K562 (cell line): ENCODE results near the gene R3HDM2. TPM values are rescaled to one million over a fixed set of nuclear protein-coding genes. Genes with fewer than 3 reads are reported as not detected.
A peak's percentile ranks its signal among the peaks of the same experiment; 100 is the strongest.

ENCODE experiments used
- BCOR ChIP-seq: fragments of 450-650 bp; IDR thresholded peaks from 2 replicates; pipeline ENCODE4 v1.6.1; 2016
- SMARCA5 ChIP-seq: fragments of 450-650 bp; IDR thresholded peaks from 2 replicates; pipeline ENCODE4 v1.6.1; 2016
- SRSF7 ChIP-seq: fragments of 200-400 bp; formaldehyde crosslinking; optimal IDR thresholded peaks from 2 replicates; pipeline ENCODE3; 2017; ENCODE audit warnings: mild to moderate bottlenecking, low read depth, low read length
- ZFP30 ChIP-seq: fragments of 250-450 bp; sonication (Bioruptor Pico); IDR thresholded peaks from 2 replicates; pipeline ENCODE4 v1.8.0; 2022; ENCODE audit warnings: moderate library complexity, mild to moderate bottlenecking, inconsistent platforms, borderline replicate concordance
- polyA plus RNA-seq, 8 experiments: library from polyadenylated mRNA; depleted of rRNA in 4 of 8; stranded (reverse) in 5 of 8; unstranded in 3 of 8; fragments of >200 nt; fragmentation: Nextera tagmentation in 2 of 8; fragmentation: Illumina TruSeq in 1 of 8; extraction: Ambion mirVana in 2 of 8; extraction: Trizol in 1 of 8; gene quantifications; 2 replicates each; pipeline versions ENCODE4 v1.2.1 to v1.2.3, GENCODE V29; 2011 to 2014; ENCODE audit warnings: inconsistent platforms in 1 of 8, missing spikeins in 1 of 8
- total RNA-seq, 7 experiments: library from RNA; depleted of rRNA in 6 of 7; stranded (reverse); fragments of >200 nt in 6 of 7; fragmentation: Illumina TruSeq in 2 of 7; extraction: Trizol in 2 of 7; gene quantifications; 2 replicates each; pipeline versions ENCODE4 v1.2.1 to v1.2.3, GENCODE V29; 2011 to 2021; ENCODE audit warnings: low replicate concordance in 1 of 7
- TF ChIP-seq, protein P1 (sequence below): fragments of 450-650 bp; IDR thresholded peaks from 2 replicates; pipeline ENCODE4 v1.6.1; 2017; ENCODE audit warnings: antibody characterized with exemption, mild to moderate bottlenecking
- TF ChIP-seq, protein P2 (sequence below): fragments of 450-650 bp; formaldehyde crosslinking; IDR thresholded peaks from 2 replicates; pipeline ENCODE4 v1.4.0; 2022; ENCODE audit warnings: missing genetic modification characterization
- TF ChIP-seq, protein P3 (sequence below): fragments of 250-450 bp; sonication (Bioruptor Pico); IDR thresholded peaks from 2 replicates; pipeline ENCODE4 v1.4.0; 2020; ENCODE audit warnings: mild to moderate bottlenecking, moderate library complexity
- TF ChIP-seq, protein P4 (sequence below), 2 experiments: fragments of 450-650 bp; formaldehyde crosslinking in 1 of 2; IDR thresholded peaks; 2 replicates each; pipeline versions ENCODE4 v1.4.0 to v1.6.1; 2014 to 2020; ENCODE audit warnings: mild to moderate bottlenecking in 2 of 2, borderline replicate concordance in 1 of 2, low read depth in 1 of 2

R3HDM2 gene
- total and polyA plus RNA-seq, 9 of the 15 experiments (the other 6 are each of a cell fraction or from before 2014, with no cell fraction given) = 3.3 to 18.8 (median 9.0) TPM

DNA sequence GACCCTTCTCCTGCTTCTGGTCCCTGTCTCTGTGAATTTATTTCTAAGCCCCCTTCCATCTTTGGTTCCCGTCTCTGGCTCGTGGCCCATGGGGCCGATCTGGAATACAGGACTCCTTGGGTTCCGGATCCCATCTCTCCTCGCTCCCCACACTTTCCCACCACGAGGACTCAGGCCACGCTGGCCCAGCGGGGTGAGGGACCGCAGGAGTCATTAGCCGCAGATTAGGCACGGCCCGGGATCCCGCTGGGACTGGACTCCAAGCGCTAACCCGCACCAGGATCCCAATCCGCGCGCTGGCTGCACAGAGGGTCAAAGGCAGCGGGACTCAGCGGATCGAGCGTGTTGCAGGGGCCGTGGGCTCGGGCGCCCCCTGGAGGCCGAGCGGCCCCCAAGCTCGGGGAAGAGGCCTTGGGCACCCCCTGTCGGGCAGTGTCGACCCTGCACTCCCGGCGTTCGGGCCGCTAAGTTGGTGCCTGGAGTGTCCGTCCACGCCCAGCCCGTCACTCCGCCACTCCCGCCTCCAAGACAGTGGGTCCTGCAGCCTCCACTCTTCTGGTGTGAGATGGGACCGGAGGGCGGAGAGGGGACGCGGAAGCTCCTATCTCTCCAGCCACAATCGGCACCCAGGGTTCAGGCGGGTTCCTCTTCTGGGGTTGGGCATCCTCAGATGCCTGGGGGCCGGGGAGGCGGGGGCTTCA, 191.8 kb downstream of the R3HDM2 start (continued):
- TF ChIP-seq, protein P1, sequence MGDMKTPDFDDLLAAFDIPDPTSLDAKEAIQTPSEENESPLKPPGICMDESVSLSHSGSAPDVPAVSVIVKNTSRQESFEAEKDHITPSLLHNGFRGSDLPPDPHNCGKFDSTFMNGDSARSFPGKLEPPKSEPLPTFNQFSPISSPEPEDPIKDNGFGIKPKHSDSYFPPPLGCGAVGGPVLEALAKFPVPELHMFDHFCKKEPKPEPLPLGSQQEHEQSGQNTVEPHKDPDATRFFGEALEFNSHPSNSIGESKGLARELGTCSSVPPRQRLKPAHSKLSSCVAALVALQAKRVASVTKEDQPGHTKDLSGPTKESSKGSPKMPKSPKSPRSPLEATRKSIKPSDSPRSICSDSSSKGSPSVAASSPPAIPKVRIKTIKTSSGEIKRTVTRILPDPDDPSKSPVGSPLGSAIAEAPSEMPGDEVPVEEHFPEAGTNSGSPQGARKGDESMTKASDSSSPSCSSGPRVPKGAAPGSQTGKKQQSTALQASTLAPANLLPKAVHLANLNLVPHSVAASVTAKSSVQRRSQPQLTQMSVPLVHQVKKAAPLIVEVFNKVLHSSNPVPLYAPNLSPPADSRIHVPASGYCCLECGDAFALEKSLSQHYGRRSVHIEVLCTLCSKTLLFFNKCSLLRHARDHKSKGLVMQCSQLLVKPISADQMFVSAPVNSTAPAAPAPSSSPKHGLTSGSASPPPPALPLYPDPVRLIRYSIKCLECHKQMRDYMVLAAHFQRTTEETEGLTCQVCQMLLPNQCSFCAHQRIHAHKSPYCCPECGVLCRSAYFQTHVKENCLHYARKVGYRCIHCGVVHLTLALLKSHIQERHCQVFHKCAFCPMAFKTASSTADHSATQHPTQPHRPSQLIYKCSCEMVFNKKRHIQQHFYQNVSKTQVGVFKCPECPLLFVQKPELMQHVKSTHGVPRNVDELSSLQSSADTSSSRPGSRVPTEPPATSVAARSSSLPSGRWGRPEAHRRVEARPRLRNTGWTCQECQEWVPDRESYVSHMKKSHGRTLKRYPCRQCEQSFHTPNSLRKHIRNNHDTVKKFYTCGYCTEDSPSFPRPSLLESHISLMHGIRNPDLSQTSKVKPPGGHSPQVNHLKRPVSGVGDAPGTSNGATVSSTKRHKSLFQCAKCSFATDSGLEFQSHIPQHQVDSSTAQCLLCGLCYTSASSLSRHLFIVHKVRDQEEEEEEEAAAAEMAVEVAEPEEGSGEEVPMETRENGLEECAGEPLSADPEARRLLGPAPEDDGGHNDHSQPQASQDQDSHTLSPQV = peak; percentile 93
- TF ChIP-seq, protein P2, sequence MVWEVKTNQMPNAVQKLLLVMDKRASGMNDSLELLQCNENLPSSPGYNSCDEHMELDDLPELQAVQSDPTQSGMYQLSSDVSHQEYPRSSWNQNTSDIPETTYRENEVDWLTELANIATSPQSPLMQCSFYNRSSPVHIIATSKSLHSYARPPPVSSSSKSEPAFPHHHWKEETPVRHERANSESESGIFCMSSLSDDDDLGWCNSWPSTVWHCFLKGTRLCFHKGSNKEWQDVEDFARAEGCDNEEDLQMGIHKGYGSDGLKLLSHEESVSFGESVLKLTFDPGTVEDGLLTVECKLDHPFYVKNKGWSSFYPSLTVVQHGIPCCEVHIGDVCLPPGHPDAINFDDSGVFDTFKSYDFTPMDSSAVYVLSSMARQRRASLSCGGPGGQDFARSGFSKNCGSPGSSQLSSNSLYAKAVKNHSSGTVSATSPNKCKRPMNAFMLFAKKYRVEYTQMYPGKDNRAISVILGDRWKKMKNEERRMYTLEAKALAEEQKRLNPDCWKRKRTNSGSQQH (CRISPR knock-in tag) = 0 out of 2 replicates have a peak, but pooled peaks have one; percentile 16
- TF ChIP-seq, protein P3, sequence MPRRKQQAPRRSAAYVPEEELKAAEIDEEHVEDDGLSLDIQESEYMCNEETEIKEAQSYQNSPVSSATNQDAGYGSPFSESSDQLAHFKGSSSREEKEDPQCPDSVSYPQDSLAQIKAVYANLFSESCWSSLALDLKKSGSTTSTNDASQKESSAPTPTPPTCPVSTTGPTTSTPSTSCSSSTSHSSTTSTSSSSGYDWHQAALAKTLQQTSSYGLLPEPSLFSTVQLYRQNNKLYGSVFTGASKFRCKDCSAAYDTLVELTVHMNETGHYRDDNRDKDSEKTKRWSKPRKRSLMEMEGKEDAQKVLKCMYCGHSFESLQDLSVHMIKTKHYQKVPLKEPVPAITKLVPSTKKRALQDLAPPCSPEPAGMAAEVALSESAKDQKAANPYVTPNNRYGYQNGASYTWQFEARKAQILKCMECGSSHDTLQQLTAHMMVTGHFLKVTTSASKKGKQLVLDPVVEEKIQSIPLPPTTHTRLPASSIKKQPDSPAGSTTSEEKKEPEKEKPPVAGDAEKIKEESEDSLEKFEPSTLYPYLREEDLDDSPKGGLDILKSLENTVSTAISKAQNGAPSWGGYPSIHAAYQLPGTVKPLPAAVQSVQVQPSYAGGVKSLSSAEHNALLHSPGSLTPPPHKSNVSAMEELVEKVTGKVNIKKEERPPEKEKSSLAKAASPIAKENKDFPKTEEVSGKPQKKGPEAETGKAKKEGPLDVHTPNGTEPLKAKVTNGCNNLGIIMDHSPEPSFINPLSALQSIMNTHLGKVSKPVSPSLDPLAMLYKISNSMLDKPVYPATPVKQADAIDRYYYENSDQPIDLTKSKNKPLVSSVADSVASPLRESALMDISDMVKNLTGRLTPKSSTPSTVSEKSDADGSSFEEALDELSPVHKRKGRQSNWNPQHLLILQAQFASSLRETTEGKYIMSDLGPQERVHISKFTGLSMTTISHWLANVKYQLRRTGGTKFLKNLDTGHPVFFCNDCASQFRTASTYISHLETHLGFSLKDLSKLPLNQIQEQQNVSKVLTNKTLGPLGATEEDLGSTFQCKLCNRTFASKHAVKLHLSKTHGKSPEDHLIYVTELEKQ (CRISPR knock-in tag) = no peak
- TF ChIP-seq SMARCA5 = no peak
- TF ChIP-seq, protein P4, sequence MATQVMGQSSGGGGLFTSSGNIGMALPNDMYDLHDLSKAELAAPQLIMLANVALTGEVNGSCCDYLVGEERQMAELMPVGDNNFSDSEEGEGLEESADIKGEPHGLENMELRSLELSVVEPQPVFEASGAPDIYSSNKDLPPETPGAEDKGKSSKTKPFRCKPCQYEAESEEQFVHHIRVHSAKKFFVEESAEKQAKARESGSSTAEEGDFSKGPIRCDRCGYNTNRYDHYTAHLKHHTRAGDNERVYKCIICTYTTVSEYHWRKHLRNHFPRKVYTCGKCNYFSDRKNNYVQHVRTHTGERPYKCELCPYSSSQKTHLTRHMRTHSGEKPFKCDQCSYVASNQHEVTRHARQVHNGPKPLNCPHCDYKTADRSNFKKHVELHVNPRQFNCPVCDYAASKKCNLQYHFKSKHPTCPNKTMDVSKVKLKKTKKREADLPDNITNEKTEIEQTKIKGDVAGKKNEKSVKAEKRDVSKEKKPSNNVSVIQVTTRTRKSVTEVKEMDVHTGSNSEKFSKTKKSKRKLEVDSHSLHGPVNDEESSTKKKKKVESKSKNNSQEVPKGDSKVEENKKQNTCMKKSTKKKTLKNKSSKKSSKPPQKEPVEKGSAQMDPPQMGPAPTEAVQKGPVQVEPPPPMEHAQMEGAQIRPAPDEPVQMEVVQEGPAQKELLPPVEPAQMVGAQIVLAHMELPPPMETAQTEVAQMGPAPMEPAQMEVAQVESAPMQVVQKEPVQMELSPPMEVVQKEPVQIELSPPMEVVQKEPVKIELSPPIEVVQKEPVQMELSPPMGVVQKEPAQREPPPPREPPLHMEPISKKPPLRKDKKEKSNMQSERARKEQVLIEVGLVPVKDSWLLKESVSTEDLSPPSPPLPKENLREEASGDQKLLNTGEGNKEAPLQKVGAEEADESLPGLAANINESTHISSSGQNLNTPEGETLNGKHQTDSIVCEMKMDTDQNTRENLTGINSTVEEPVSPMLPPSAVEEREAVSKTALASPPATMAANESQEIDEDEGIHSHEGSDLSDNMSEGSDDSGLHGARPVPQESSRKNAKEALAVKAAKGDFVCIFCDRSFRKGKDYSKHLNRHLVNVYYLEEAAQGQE (IDR thresholded peaks at IDR 0.05; ENCODE audit: borderline replicate concordance) = peak; percentile 90
- TF ChIP-seq, protein P4 (CRISPR knock-in tag; IDR thresholded peaks at IDR 0.05; ENCODE audit: low read depth) = peak; percentile 50; the same call in 1 of the 2 replicates
- TF ChIP-seq SRSF7 = no peak
- no peak for TF ChIP-seq ZFP30 (CRISPR knock-in tag)
- peak; percentile 55 for TF ChIP-seq BCOR
